Erythroblast (primary cell): ENCODE results near the gene MICU1.

Experiments
- GATA1 ChIP-seq: IDR thresholded peaks from 2 replicates; pipeline ENCODE4 v1.6.1; 2011; ENCODE audit warnings: low read depth, mild to moderate bottlenecking, control low read depth, low read length, moderate library complexity
- POLR2A ChIP-seq: IDR thresholded peaks from 2 replicates; pipeline ENCODE4 v1.6.1; 2011; ENCODE audit warnings: mild to moderate bottlenecking, low read length

DNA sequence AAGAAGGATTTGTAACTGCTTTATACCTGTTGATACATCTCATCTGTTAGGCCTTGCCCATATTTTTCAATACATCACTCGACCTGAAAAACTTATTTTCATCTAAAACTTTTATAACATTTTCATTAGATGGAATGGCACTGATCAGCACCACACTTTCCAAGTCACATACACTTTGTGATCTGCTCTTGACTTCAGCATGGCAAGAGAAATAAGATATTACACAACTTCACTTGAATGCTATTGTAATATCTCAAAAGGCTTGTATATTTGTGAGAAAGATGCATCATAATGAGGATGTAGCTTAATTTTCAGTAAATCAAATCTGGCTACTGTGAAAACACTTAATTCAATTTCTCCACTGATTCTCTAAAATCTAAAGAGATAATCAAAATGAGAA, 126.2 kb downstream of the MICU1 start:
- no peak for TF ChIP-seq POLR2A
- TF ChIP-seq GATA1 = no peak
